ENCODE measurements around the gene CCR3.

Gene CCR3

DNA sequence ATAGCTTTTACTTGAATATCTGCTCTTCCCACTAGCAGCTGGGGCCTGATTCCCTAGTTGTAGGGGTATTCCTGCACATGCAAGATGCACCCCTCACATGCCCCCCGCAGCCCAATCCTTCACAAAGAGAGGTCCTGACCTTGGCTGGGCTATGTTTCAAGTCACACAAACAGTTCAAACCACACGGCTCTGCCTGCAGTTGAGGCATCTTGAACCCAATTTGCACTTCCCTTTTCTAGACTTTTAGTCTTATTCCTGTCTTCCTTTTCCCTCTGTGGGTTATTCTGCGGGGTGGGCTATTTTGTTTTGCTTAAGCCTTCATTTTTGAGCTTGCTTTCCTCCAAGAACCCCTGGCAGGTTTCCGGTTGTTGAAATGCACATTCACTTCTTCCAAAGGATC is 20.9 kb upstream of the CCR3 start:
- no peak for DNase-seq (ENCODE audit: low spot score)

DNA sequence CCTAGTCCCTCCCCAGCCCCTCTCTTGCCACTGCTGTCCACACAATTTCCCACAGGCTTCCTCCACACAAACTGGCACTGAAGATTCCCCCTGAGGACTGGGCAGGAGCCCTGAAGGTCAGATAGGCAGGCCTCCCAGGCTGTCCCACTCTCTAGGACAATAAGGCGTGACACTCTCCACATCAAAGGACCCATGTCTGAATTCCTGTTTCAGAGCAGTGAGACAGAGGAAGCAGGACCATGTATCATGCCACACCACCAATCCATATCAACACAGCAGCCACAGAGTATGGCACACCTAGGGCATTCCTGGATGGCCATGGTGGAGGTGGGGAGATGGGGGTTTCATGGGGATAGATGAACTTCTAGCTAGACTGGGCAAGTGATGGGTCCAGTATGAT is 20.3 kb upstream of the CCR3 start:
- no peak for DNase-seq (ENCODE audit: low spot score)

DNA sequence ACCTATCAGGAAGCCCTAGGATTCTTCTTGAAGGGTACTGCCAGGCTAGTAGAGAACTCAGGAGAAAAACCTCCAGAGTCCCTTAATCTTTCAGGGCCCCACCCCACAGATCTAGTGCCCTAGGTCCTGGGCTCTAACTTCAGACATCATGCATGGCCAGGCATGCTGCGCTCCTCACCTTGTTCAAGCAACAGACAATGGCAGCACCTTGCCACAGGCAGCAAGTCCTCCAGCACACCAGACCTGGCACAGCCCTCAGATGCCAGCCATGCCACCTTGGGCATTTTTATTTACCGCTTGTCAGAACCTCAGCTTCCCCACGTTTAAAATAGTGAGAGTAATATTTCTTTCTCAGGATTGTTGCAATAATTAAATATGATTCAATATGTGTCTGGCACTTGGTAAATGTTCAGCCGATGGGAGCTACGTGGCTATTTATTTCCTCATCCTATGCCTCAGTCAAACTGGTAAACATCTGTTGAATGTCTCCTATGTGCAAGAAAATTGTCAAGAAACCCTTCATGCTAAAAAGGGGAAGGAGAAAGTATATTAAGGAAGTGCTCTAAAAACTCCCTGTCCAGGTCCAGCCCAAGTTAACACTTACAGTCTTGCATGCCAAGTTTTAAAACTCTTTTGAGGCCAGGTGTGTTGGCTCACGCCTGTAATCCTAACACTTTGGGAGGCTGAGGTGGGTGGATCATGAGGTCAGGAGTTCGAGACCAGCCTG is 19.7 kb upstream of the CCR3 start:
- no peak for DNase-seq (ENCODE audit: low spot score)

DNA sequence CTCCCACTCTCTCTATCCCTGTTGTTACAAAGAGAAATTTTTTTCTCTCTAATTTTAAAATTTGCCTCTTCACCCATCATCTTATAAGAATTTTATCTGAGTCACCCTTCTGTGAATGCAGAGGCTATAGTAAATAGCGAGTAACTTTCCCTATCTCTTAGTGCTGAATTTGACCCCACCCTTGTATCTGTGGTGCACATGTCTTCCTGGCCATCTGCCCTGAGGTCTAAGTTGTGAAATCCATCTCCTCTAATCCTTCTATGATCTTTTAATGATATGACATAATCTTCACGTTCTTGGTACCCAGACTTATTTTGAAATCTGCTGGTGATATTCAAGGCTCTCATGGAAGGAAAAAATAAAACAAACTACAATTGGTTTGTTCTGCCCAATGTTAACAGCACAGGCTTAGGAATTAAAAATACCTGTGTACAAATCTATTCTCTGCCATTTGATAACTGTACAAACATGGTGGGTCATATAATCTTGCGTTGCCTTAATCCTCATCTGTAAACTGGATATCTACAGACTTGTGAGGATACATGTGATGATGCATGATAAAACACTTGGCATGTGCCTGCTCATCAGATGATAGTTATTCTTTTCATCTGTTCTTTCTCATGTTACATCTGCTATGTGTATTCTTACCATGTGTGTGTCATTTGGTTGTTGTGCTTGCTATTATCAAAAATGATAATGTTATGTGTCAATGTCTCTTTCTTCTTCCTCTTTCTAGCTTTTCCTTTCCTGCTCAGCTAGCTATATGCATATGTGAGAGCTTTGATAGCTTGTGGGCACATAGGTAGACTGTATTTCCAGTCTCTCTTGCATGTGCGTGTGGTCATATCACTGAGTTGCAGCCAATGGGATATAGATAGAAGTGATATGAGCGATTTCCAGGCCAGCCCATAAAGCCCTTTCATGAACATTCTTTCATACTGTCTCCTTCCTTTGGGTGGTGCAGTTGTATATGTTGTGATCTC is 13.7 kb upstream of the CCR3 start:
- DNase-seq (ENCODE audit: low spot score): peak; percentile 36

DNA sequence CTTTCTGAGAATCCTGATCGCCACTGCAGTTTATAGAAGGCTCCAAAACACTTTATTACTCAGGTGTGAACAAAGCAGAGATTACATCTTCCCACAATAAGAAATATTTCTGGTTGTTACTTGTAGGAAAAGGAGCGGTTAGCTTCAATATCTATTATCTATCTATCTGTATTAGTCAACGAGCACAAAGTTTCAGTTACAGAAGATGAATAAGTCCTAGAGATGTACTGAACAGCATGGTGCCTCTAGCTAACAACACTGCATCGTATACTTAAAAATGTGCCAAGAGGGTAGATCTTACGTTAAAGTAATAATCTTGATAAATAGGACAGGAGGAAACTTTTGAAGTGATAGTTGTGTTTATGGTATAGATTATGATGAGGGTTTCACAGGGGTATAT is 10.9 kb upstream of the CCR3 start:
- DNase-seq (ENCODE audit: low spot score): no peak

DNA sequence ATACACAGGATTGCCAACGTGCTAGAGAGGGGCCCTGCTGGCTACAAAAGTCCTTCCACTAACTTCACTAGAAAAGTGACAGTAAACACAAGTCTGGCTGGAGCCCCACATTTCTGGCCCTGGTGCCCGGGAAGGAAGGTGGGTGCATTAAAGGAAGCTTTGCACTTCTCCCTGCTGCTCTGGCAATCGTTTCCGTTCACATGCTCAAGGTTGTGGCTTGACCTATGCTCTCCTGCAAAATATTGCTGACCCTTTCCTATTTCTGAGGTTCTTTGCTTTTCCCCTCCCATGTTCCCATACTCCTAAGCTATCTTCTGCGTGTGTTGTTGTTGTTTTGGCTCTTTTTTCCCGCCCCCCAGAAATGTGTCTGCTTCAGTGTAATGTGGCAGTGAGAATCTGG is 9.1 kb upstream of the CCR3 start:
- no peak for DNase-seq (ENCODE audit: low spot score)

DNA sequence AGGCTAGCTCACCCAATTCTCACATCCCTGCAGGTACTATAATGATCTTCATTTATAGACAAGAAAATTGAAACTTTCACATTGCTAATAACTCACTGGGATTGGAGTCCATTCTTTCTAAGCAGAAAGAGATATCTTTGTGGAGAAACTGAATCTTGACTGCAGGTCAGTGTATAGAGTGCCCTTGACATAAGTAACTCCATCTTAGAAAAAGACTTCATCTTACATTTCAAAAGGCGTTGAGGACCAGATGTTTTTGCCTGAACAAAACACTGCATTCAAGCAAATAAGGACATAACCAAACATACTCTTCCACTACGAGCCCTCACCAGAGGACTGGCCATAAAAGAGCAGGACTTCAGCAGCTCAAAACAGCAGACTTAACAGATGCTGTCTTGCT is 6.8 kb upstream of the CCR3 start:
- no peak for DNase-seq (ENCODE audit: low spot score)

DNA sequence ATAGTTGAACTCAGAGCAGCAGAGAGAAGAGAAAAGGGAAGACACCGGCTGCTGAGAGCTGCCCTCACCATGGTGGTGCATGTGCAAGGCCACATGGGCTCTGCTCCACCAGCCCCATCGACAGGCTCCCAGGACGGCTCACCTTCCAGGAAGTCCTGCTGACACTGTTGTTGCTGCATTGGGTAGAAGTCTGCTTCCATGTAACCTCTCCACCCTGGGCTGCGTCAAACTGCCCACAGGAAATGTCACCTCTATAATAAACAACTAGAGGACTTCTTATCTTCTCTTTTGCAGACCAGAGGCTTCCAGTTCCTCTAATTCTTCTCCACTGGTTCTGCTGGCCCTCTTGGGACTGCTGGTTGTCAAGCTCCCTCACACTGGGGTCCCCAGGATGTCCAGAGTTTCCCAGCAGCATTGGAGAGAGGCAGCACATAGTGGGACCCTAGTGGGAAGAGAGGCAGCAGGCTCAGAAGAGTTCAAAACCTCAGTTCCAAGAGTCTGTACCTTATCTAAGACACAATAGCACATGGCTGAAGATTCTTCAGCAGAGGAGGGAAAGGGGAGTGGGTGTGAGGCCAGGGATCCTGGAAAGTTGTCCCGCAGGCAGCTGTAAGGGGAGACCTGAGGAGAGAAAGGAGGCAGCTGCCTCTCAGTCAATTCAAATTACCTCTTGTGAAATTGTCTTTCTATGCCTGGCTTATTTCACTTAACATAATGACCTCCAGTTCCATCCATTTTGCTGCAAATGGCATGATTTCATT is 5.8 kb upstream of the CCR3 start:
- DNase-seq (ENCODE audit: low spot score): no peak

DNA sequence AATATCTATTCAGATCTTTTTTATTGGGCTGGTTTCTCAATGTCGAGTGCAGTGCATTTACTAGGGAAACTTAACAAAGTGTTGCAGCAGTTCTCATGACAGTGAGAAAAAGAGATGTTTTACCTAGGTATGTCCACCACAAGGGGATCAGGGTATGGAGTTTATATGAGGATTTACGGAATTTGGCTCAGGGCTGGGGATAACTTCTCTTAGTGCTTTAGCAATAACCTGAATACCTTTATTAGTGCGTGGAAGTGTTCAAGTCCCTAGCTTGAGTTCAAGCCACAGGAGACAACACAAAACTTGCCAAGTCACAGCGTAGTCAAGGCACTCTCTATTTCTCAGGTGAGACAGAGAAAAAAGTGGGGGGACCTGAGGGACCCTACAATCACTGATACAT is 3.9 kb upstream of the CCR3 start:
- no peak for DNase-seq (ENCODE audit: low spot score)

DNA sequence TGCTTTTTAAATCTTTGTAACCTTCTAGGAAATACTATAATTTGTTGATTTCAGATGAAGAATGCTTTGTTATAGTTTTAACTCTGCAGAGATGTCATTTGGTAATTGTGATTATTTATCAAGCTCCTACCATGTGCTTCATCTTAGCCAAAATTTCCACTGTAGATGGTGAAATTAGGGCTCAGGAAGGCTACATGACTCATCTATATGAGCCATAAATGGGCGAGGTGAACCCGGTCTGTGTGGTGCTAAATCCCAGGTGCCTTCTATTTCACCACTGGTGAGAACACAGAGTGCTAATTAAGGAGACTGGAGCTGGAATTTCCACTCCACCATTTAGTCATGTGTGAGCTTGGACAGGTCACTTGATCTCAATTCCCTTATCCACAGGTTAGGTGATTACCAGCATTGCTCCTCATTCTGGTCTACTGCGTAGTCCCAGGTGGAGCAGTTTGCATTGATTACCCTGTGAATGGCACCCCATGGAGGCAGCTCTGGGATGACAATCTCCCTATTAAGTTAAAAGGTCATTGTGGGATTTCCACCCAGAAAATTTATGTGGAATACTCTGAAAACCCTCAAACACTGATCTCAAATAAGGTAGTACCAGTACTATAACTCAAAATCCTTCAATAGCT is 2.8 kb upstream of the CCR3 start:
- DNase-seq (ENCODE audit: low spot score): no peak

DNA sequence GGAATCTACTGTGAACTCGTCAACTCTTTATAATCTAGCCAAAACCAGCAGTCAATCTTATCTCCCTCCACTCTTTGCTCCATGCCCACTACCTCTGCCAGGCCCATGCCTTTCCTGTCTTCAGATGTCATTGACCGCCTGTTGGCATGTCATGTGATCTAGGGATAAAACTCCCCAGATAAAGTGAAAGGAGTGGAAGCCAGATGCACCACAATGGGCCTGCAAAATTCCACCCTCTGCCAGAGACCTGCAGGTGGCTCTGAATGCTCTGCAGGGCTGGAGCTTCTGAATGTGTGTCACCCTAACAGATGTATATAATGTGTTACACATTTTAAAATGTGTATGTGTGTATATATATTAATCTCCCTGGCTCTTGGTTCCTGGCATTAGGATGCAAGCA is 2.3 kb upstream of the CCR3 start:
- DNase-seq (ENCODE audit: low spot score): no peak

DNA sequence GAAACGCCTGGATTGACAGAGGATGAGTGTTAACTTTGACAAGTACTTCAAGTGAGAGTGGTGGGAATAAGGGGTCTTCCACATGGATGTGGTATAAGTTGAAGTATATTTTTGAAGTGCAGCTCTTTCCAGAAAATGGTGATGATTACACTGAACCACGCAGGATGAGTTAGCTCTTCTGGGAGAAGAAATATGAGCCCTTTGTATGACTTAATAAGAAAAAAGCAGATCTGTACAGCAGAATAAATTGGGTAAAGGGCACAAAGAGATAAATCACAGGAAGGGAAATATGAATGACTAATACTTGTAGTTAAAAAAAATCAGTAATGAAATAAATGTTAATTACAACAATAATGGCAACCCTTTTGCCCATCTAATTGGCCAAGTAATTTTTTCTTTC is 1.3 kb downstream of the CCR3 start:
- no peak for DNase-seq (ENCODE audit: low spot score)

DNA sequence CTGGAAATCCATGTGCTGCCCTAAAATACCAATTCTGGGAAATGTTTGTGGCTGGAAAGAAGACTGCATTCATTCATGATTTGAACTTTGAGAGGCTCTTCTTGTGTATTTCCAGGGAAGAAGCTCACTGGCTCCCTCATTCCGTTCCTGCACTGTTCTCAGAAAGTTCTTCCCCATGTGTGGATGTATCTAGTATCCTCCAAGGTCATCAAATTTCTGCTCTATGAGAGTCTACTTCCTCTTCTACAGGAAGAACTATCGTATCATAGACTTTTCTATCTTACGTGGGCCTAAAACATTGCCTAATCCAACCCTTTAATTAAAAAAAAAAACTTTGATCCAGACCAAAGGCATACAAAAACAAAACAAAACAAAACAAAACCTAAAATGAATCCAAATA is 2.9 kb downstream of the CCR3 start:
- DNase-seq (ENCODE audit: low spot score): no peak

DNA sequence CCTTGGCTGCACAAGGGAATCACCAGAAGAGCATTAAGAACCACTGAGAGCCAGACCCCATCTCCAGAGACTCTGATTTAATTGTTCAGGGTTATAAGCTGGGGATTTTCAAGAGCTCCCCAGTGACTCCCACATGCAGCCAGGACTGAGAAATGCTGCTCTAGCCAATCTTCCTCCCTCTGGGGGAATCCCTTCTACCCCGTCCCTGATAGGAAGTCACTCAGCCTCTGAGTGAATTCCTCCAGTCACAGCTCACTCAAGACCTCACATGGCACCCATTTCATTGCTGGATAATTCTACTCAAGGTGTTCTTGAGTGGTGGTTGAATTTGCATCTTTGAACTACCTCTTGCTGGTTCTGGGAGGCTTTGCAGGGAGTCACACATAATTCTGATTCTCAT is 10.7 kb downstream of the CCR3 start:
- DNase-seq (ENCODE audit: low spot score): no peak

DNA sequence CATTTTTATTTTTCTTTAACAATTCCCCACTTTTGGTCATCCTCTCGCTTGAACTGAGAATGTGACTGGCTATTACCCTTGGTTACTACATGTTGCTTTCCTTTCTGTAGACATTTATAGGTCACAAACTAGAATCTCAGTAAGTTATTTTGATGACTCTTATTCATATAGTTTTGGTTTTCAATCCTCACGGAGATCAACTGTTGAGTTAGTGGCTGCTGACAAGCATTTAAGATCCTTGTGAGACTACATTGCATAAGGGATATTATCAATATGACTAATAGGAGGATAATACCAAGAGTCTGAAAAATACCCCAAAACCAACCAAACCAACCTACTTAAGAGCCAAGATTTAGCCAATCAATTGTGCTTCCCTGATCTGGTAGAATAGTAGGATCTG is 16.3 kb downstream of the CCR3 start:
- no peak for DNase-seq (ENCODE audit: low spot score)

DNA sequence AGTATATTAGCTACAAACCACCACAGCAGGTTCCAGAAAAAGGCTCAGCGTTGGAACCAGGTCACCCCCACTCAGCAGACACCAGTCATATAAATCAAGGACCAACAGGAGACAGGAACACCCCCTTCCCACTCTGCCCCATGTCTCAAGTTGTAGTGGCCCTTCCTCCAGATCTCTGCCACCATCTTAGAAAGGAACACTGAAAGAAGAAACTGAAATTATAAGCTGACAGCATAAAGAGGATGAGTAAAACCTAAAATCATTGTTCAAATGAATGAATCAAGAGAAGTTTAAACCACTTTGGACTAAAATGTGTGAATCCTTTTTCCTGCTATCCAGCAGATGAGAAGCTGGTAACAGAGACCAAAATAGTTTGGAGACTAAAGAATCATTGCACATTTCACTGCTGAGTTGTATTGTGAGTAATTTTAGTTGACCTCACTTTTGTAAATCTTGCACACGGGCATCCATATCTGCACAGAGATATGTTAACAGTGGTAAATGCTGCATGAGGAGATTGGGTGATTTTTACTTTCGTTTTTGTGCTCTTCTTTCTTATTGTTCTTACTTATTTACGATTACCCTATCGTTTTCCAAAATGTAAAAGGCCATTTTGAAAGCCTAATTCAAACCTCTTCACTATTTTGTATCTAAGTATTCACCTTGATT is 19.8 kb downstream of the CCR3 start:
- no peak for DNase-seq (ENCODE audit: low spot score)

DNA sequence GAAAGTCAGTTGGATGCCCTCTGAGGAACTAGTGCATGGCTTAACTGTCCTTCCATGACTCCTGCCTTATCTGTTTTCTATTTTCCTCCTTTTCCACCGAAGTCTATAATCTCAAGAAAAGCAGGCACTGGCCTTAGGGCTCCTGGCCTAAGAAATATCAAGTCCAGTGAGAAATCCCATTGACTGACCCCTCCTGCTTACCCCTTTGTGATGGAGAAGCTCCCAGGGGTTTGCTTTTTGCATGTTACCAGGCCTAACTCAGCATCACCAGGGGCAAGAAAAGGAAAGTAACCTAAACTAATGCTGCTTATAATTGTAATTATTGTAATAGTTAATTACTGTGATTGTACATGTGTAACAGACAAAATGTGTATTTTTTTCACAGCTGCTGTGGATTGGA is 21.7 kb downstream of the CCR3 start:
- no peak for DNase-seq (ENCODE audit: low spot score)

DNA sequence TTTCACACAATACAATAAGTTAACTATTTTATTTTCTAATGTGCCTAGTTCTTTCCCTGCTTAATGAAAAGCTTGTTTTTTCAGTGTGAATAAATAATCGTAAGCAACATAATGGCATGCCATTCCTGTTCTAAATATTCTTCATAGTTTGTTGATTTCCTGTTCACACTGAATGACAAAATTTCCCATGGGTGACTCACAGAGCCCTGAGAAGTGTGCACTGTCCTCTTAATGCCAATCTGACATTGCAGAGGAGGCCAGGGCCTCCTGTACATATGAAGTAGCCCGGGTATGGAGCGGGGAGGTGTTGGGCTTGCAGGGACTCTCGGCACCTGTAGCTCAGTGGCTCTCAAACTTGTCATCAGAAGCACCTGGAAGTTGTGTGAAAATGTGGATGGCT is 24.3 kb downstream of the CCR3 start:
- DNase-seq (ENCODE audit: low spot score): no peak

DNA sequence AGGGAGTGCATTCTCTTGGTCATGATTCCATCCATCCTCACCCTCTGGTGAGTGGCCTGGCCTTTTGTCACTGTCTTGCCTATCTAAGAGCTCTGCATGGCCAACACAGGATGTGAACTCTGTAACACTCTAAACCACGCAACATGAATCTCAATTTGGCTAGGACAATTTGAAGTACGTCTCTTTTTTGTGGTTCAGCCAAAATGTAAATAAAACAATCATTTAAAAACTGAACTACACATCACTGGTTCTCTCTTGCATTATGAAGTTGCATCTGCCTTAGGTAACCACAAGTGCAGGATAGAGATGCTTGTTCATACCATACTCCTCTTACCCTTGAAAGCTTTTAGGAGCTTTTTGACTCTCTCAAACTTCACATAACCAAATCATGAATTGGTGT is 27.3 kb downstream of the CCR3 start:
- DNase-seq (ENCODE audit: low spot score): no peak

DNA sequence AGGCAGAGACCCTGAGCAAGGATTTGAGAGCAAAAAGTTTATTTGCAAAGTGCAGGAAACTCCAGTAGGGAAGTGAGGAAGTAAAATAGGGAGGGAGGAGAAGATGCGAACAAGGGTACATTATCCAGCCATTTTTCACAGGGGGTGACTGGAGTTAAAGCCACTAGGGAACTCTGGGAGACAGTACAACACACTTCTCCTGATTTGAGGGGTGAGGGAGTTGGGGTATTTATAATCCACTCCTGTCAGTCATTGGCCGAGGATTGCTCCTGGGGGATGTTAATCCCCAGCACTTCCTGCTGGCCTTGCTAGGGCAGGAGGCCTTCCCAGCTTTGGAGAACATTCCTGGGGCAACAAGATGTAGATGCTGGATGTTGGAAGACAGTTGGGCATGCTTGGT is 28.2 kb downstream of the CCR3 start:
- no peak for DNase-seq (ENCODE audit: low spot score)

DNA sequence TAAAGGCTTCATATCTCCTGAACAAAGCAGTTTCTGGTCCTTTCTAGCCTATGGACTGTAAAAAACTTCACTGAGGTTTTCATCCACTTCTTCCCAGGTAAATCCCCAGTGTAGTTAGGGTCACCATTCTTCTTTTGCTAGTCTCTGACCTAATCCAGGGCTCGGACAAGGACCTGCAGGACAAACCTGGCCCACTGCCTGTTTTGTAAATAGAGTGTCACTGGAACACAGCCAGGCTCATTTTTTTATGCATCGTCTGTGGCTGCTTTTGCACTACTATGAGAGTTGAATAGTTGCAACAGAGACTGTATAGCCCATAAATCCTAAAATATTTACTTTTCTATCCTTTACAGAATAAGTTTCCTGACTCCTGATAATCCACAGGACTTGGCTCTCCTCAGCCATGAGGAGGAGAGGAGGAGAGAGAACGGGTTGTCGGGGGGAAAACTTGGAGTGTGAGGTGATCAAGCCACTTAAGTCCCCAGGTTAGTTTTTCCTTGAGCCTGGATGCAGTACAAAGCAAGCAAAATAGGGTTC is 29.0 kb downstream of the CCR3 start:
- DNase-seq (ENCODE audit: low spot score): no peak
